ENCODE data around the gene DOC2B. TPM values are rescaled to one million over a fixed set of nuclear protein-coding genes. Genes with fewer than 3 reads are reported as not detected.

Gene DOC2B
- total RNA-seq, 1 experiment from 2014 or later = 2.7 TPM

- DNase-seq (ENCODE audit: low spot score) = no peak
- no peak for ATAC-seq
- Mint-ChIP-seq H3K36me3 (no peaks in the 10 kb centered on the region), H3K27me3 (ENCODE audit: low read depth) (no peaks in the 10 kb centered on the region), H3K4me3 (no peak overlapping the region), H3K27ac (no peak overlapping the region), H3K9me3 (no peaks in the 10 kb centered on the region), H3K4me1 (no peaks in the 10 kb centered on the region)
- TF ChIP-seq FOXK1 (CRISPR knock-in tag; IDR thresholded peaks at IDR 0.05) = no peak
- no peak for TF ChIP-seq NR1H2 (CRISPR knock-in tag; IDR thresholded peaks at IDR 0.05)
- no peak for TF ChIP-seq ESRRA (CRISPR knock-in tag; IDR thresholded peaks at IDR 0.05; ENCODE audit: borderline replicate concordance)
- no peak for TF ChIP-seq ZNF232 (CRISPR knock-in tag; IDR thresholded peaks at IDR 0.05)
- TF ChIP-seq ZBTB43 (CRISPR knock-in tag; IDR thresholded peaks at IDR 0.05) = no peak
- TF ChIP-seq ATF3 (CRISPR knock-in tag; conservative IDR thresholded peaks at IDR 0.05) = no peak
- TF ChIP-seq STAT6 (CRISPR knock-in tag; conservative IDR thresholded peaks at IDR 0.05; ENCODE audit: low read depth) = no peak
- TF ChIP-seq FOXP1 (CRISPR knock-in tag; IDR thresholded peaks at IDR 0.05; ENCODE audit: borderline replicate concordance) = no peak
- no peak for TF ChIP-seq NR2C2 (CRISPR knock-in tag; IDR thresholded peaks at IDR 0.05)
- TF ChIP-seq EMX1 (CRISPR knock-in tag; IDR thresholded peaks at IDR 0.05) = no peak
- no peak for TF ChIP-seq JAZF1 (CRISPR knock-in tag; IDR thresholded peaks at IDR 0.05)
- no peak for TF ChIP-seq HMGXB4 (CRISPR knock-in tag; IDR thresholded peaks at IDR 0.05)
- no peak for TF ChIP-seq ZNF219 (CRISPR knock-in tag; IDR thresholded peaks at IDR 0.05; ENCODE audit: borderline replicate concordance)
- TF ChIP-seq RORB (CRISPR knock-in tag; IDR thresholded peaks at IDR 0.05) = no peak
- no peak for TF ChIP-seq ZSCAN18 (CRISPR knock-in tag; IDR thresholded peaks at IDR 0.05)
- TF ChIP-seq AR (CRISPR knock-in tag; IDR thresholded peaks at IDR 0.05) = no peak
- TF ChIP-seq ZBTB21 (CRISPR knock-in tag; IDR thresholded peaks at IDR 0.05; ENCODE audit: borderline replicate concordance) = no peak
- no peak for TF ChIP-seq TP53 (CRISPR knock-in tag; IDR thresholded peaks at IDR 0.05)
- ChIA-PET CTCF (interaction anchor here (0.8 kb wide), 2 partner anchors 17 to 165 kb away, joined by 3 read pairs; no protein-coding TSS in a partner anchor), POLR2A (no interaction called here)
Observed at GRCh38 chr17:144936-145670, 36.3 kb downstream of the DOC2B start.
